Neural cell (in vitro differentiated cells): Measurements from ENCODE around the gene KTI12.

Experiments
- CTCF ChIP-seq: fragments of 450-650 bp; IDR thresholded peaks from 2 replicates; pipeline ENCODE4 v1.5.1; 2014; ENCODE audit warnings: antibody characterized with exemption, mild to moderate bottlenecking, moderate library complexity; ENCODE audit not compliant: poor library complexity, severe bottlenecking
- EP300 ChIP-seq: fragments of 450-650 bp; conservative IDR thresholded peaks from 2 replicates; pipeline ENCODE4 v1.6.1; 2014; ENCODE audit warnings: antibody characterized with exemption, mild to moderate bottlenecking, moderate library complexity; ENCODE audit not compliant: poor library complexity, severe bottlenecking
- EZH2 ChIP-seq: fragments of 200-600, 300-800 bp; shearing (Covaris generic), sonication (generic); IDR thresholded peaks from 2 replicates; pipeline ENCODE4 v1.6.1; 2014; ENCODE audit warnings: antibody characterized with exemption, low read length, borderline replicate concordance, mild to moderate bottlenecking; ENCODE audit not compliant: insufficient read depth, poor library complexity, severe bottlenecking
- MXI1 ChIP-seq: fragments of 450-650 bp; conservative IDR thresholded peaks from 2 replicates; pipeline ENCODE4 v1.6.1; 2014; ENCODE audit warnings: antibody characterized with exemption, mild to moderate bottlenecking; ENCODE audit not compliant: poor library complexity, severe bottlenecking
- POLR2AphosphoS5 ChIP-seq: IDR thresholded peaks from 2 replicates; pipeline ENCODE4 v1.6.1; 2012
- SMC3 ChIP-seq: fragments of 450-650 bp; conservative IDR thresholded peaks from 2 replicates; pipeline ENCODE4 v1.6.1; 2014; ENCODE audit warnings: antibody characterized with exemption, mild to moderate bottlenecking, moderate library complexity; ENCODE audit not compliant: poor library complexity
- TAF1 ChIP-seq: IDR thresholded peaks from 2 replicates; pipeline ENCODE4 v1.6.1; 2012; ENCODE audit warnings: low read depth

GRCh38 chr1:52026278-52026677, 7.3 kb downstream of the KTI12 start:
- TF ChIP-seq TAF1 = no peak
- no peak for TF ChIP-seq CTCF
- TF ChIP-seq POLR2AphosphoS5 = no peak
- no peak for TF ChIP-seq EP300
- no peak for TF ChIP-seq EZH2
- TF ChIP-seq SMC3 = no peak
- no peak for TF ChIP-seq MXI1
